Measurements from ENCODE around the gene DNHD1.

Gene DNHD1

DNA sequence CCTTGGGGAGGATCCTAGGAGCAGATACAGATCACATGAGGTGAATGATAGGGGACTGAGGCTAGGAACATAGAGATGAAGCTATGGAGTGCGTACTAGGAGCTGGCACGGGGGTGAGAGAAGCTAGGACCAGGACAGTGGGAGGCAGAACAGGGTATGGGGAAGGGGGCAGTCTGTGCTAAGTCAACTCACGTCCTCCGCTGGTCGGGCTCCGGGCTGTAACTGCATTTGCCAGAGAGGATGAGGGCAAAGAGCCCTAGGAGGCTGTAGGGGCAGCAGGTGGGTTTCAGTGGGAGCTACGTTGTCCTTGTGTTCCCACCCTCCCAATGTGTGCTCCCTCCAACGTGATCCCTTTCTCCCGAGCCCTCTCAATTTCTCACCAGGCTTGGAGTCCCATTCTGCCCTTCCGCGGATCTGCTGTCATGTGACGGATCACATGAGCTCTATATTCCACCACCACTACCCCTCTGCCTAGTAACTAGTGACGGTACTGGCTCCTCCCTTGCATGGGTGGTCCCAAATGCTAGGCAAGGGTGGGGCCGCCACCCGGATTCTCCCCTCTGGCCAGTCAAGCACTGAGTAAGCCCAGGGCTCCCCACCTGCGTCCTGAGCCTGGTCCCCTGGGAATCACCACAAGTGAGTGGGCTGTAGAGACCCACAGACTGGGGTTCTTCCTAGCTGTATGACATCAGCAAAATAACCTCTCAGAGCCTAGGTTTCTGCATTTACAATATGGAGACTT, 122.1 kb downstream of the DNHD1 start, which contains the start of gene TPP1:
TPP1 (minus strand) TSS at position 419 of the 742 bp plus-strand sequence; CDS start at position 397, 22 bp downstream.
- Histone ChIP-seq H3K4me1 (ENCODE audit: control insufficient read depth, insufficient read depth, low read length) (peaks cover 18% of the 10 kb centered on the region), H3K27me3 (ENCODE audit: control insufficient read depth, insufficient read depth, low read length) (no peaks in the 10 kb centered on the region), H3K9me3 (replicated peaks; ENCODE audit: low read length) (no peaks in the 10 kb centered on the region), H3K36me3 (ENCODE audit: insufficient read depth, low read length) (peaks cover 17% of the 10 kb centered on the region), H3K9ac (ENCODE audit: low read depth, low read length) (peak within 1 kb of the TSS; percentile 88), H3K4me2 (ENCODE audit: low read length) (peak within 1 kb of the TSS; percentile 95), H3K4me3 (ENCODE audit: low read length) (peak within 1 kb of the TSS; percentile 92)

GRCh38 chr11:6620636-6621035, 123.6 kb downstream of the DNHD1 start:
- Histone ChIP-seq H3K27me3 (ENCODE audit: control insufficient read depth, insufficient read depth, low read length) (peaks cover 10% of the 10 kb centered on the region), H3K9me3 (replicated peaks; ENCODE audit: low read length) (no peaks in the 10 kb centered on the region), H3K4me1 (ENCODE audit: control insufficient read depth, insufficient read depth, low read length) (peaks cover 18% of the 10 kb centered on the region), H3K36me3 (ENCODE audit: insufficient read depth, low read length) (peaks cover 5% of the 10 kb centered on the region), H3K4me3 (ENCODE audit: low read length) (no peak overlapping the region), H3K4me2 (ENCODE audit: low read length) (no peak overlapping the region), H3K9ac (ENCODE audit: low read depth, low read length) (no peak overlapping the region)
